Measurements from ENCODE around the gene CHST3. TPM values are rescaled to one million over a fixed set of nuclear protein-coding genes. Genes with fewer than 3 reads are reported as not detected.
"Not testable (repeated sequence)": the region's sequence is repeated elsewhere in the genome, so short reads cannot be mapped to it uniquely, and the experiment has no call there.

The CHST3 gene
- total and polyA plus RNA-seq, 4 experiments from 2014 or later, result not detected

- Mint-ChIP-seq H3K9me3 (no peaks in the 10 kb centered on the region), H3K4me1 (peaks cover 1 to 13% (median 9%) of the 10 kb centered on the region in 4 donors), H3K4me3 (peak overlapping the region in 7 of 8 donors; percentile 25 to 85 (median 63)), H3K27me3 (peaks cover 29 to 32% of the 10 kb centered on the region in 2 donors), H3K27ac (no peak overlapping the region), H3K36me3 (no peaks in the 10 kb centered on the region)
- Histone ChIP-seq H3K27ac (ENCODE audit: low read depth, low read length) (no peak overlapping the region), H3K4me1 (ENCODE audit: insufficient read depth, low read length) (peaks cover 7% of the 10 kb centered on the region), H3K9me3 (ENCODE audit: control insufficient read depth in 1 of 2, low read length in 2 of 2) (no peaks in the 10 kb centered on the region), H3K36me3 (ENCODE audit: insufficient read depth, low read length) (no peaks in the 10 kb centered on the region), H3K4me3 (ENCODE audit: low read length in 2 of 2) (no peak overlapping the region), H3K27me3 (ENCODE audit: insufficient read depth, low read length) (peaks cover 11% of the 10 kb centered on the region)
- POLR2A ChIA-PET (ENCODE audit: partially characterized antibody), result no interaction called here
- intact Hi-C loops (cut with micrococcal nuclease), result no loop called here
- DNase-seq, result no peak
- CTCF ChIA-PET (ENCODE audit: partially characterized antibody), result no interaction called here
Measured at GRCh38 chr10:71965623-71966022, 1.4 kb downstream of the CHST3 start.

GRCh38 chr10:71966046-71967004, 2.1 kb downstream of the CHST3 start:
- CTCF ChIA-PET (ENCODE audit: partially characterized antibody), result no interaction called here
- no peak overlapping the region for H3K27ac Mint-ChIP-seq
- Histone ChIP-seq H3K27ac (ENCODE audit: low read depth, low read length) (no peak overlapping the region), H3K27me3 (ENCODE audit: insufficient read depth, low read length) (peaks cover 11% of the 10 kb centered on the region), H3K36me3 (ENCODE audit: insufficient read depth, low read length) (no peaks in the 10 kb centered on the region), H3K4me3 (ENCODE audit: low read length in 2 of 2) (no peak overlapping the region), H3K4me1 (ENCODE audit: insufficient read depth, low read length) (peaks cover 7% of the 10 kb centered on the region), H3K9me3 (ENCODE audit: control insufficient read depth in 1 of 2, low read length in 2 of 2) (no peaks in the 10 kb centered on the region)
- no peaks in the 10 kb centered on the region for H3K36me3 Mint-ChIP-seq
- no peaks in the 10 kb centered on the region for H3K9me3 Mint-ChIP-seq
- H3K27me3 Mint-ChIP-seq, result peaks cover 29 to 32% of the 10 kb centered on the region in 2 donors
- intact Hi-C loops (cut with micrococcal nuclease), result no loop called here
- DNase-seq, result no peak
- H3K4me3 Mint-ChIP-seq, result peak overlapping the region in 4 of 8 donors; percentile 25 to 47 (median 28)
- POLR2A ChIA-PET (ENCODE audit: partially characterized antibody), result no interaction called here
- H3K4me1 Mint-ChIP-seq, result peaks cover 1 to 13% (median 9%) of the 10 kb centered on the region in 4 donors

- Mint-ChIP-seq H3K27me3 (peaks cover 22 to 24% of the 10 kb centered on the region in 2 donors), H3K4me1 (peaks cover 1 to 13% (median 10%) of the 10 kb centered on the region in 4 donors)
- H3K4me3 ChIP-seq (ENCODE audit: low read length in 2 of 2); H3K9me3 Mint-ChIP-seq; intact Hi-C loops (cut with micrococcal nuclease); CTCF ChIA-PET (ENCODE audit: partially characterized antibody); H3K27ac ChIP-seq (ENCODE audit: low read depth, low read length); DNase-seq; H3K4me1 ChIP-seq (ENCODE audit: insufficient read depth, low read length); H3K4me3 Mint-ChIP-seq; POLR2A ChIA-PET (ENCODE audit: partially characterized antibody); H3K36me3 Mint-ChIP-seq; H3K9me3 ChIP-seq (ENCODE audit: control insufficient read depth in 1 of 2, low read length in 2 of 2); H3K27ac Mint-ChIP-seq; H3K36me3 ChIP-seq (ENCODE audit: insufficient read depth, low read length): not testable (repeated sequence)
- peaks cover 11% of the 10 kb centered on the region for H3K27me3 ChIP-seq (ENCODE audit: insufficient read depth, low read length)
Measured at GRCh38 chr10:71967958-71968357, 3.8 kb downstream of the CHST3 start.

- Histone ChIP-seq H3K9me3 (ENCODE audit: control insufficient read depth in 1 of 2, low read length in 2 of 2) (no peaks in the 10 kb centered on the region), H3K27ac (ENCODE audit: low read depth, low read length) (no peak overlapping the region), H3K27me3 (ENCODE audit: insufficient read depth, low read length) (peaks cover 11% of the 10 kb centered on the region), H3K4me3 (ENCODE audit: low read length in 2 of 2) (no peak overlapping the region), H3K4me1 (ENCODE audit: insufficient read depth, low read length) (peaks cover 7% of the 10 kb centered on the region), H3K36me3 (ENCODE audit: insufficient read depth, low read length) (no peaks in the 10 kb centered on the region)
- Mint-ChIP-seq H3K4me1 (peaks cover 4 to 13% (median 7%) of the 10 kb centered on the region in 4 donors), H3K27ac (no peak overlapping the region), H3K4me3 (no peak overlapping the region), H3K27me3 (peaks cover 19 to 21% of the 10 kb centered on the region in 2 donors), H3K9me3 (no peaks in the 10 kb centered on the region), H3K36me3 (no peaks in the 10 kb centered on the region)
- ChIA-PET CTCF (ENCODE audit: partially characterized antibody) (no interaction called here), POLR2A (ENCODE audit: partially characterized antibody) (no interaction called here)
- no peak for DNase-seq
- intact Hi-C loops (cut with micrococcal nuclease), result no loop called here
Measured at GRCh38 chr10:71968553-71969474, 4.6 kb downstream of the CHST3 start.

GRCh38 chr10:71969929-71970328, 5.7 kb downstream of the CHST3 start:
- H3K4me3 ChIP-seq (ENCODE audit: low read length in 2 of 2), result no peak overlapping the region
- no peak overlapping the region for H3K27ac Mint-ChIP-seq
- DNase-seq, result no peak
- H3K4me1 ChIP-seq (ENCODE audit: insufficient read depth, low read length), result peaks cover 4% of the 10 kb centered on the region
- no peak overlapping the region for H3K27ac ChIP-seq (ENCODE audit: low read depth, low read length)
- POLR2A ChIA-PET (ENCODE audit: partially characterized antibody), result no interaction called here
- peaks cover 4 to 12% (median 5%) of the 10 kb centered on the region in 4 donors for H3K4me1 Mint-ChIP-seq
- H3K9me3 Mint-ChIP-seq, result no peaks in the 10 kb centered on the region
- intact Hi-C loops (cut with micrococcal nuclease), result no loop called here
- H3K27me3 ChIP-seq (ENCODE audit: insufficient read depth, low read length), result peaks cover 8% of the 10 kb centered on the region
- peaks cover 17 to 20% of the 10 kb centered on the region in 2 donors for H3K27me3 Mint-ChIP-seq
- no peaks in the 10 kb centered on the region for H3K36me3 ChIP-seq (ENCODE audit: insufficient read depth, low read length)
- CTCF ChIA-PET (ENCODE audit: partially characterized antibody), result no interaction called here
- no peaks in the 10 kb centered on the region for H3K36me3 Mint-ChIP-seq
- no peak overlapping the region for H3K4me3 Mint-ChIP-seq
- no peaks in the 10 kb centered on the region for H3K9me3 ChIP-seq (ENCODE audit: control insufficient read depth in 1 of 2, low read length in 2 of 2)

GRCh38 chr10:71970331-71970730, 6.1 kb downstream of the CHST3 start:
- peaks cover 4% of the 10 kb centered on the region for H3K27me3 ChIP-seq (ENCODE audit: insufficient read depth, low read length)

GRCh38 chr10:71970869-71971268, 6.7 kb downstream of the CHST3 start:
- POLR2A ChIA-PET (ENCODE audit: partially characterized antibody), result no interaction called here
- Mint-ChIP-seq H3K36me3 (no peaks in the 10 kb centered on the region), H3K9me3 (no peaks in the 10 kb centered on the region), H3K27ac (no peak overlapping the region), H3K27me3 (peaks cover 9 to 10% of the 10 kb centered on the region in 2 donors), H3K4me1 (peaks cover 0 to 4% (median 3%) of the 10 kb centered on the region in 4 donors), H3K4me3 (no peak overlapping the region)
- Histone ChIP-seq H3K4me1 (ENCODE audit: insufficient read depth, low read length) (no peaks in the 10 kb centered on the region), H3K4me3 (ENCODE audit: low read length in 2 of 2) (no peak overlapping the region), H3K36me3 (ENCODE audit: insufficient read depth, low read length) (no peaks in the 10 kb centered on the region), H3K27ac (ENCODE audit: low read depth, low read length) (no peak overlapping the region), H3K9me3 (ENCODE audit: control insufficient read depth in 1 of 2, low read length in 2 of 2) (no peaks in the 10 kb centered on the region), H3K27me3 (ENCODE audit: insufficient read depth, low read length) (no peaks in the 10 kb centered on the region)
- DNase-seq, result no peak
- intact Hi-C loops (cut with micrococcal nuclease), result no loop called here
- CTCF ChIA-PET (ENCODE audit: partially characterized antibody), result interaction anchor here (0.9 kb wide), 1 partner anchor 75 kb away, joined by 3 read pairs; no protein-coding TSS in a partner anchor

More at GRCh38 chr10:71970331-71970730, 6.1 kb downstream of the CHST3 start:
- H3K4me1 ChIP-seq (ENCODE audit: insufficient read depth, low read length), result no peaks in the 10 kb centered on the region
- CTCF ChIA-PET (ENCODE audit: partially characterized antibody), result interaction anchor here (0.9 kb wide), 1 partner anchor 74 kb away, joined by 3 read pairs; no protein-coding TSS in a partner anchor
- peaks cover under 1 to 8% (median 4%) of the 10 kb centered on the region in 4 donors for H3K4me1 Mint-ChIP-seq
- no peaks in the 10 kb centered on the region for H3K36me3 Mint-ChIP-seq
- H3K27ac Mint-ChIP-seq, result no peak overlapping the region
- no peaks in the 10 kb centered on the region for H3K36me3 ChIP-seq (ENCODE audit: insufficient read depth, low read length)
- H3K4me3 Mint-ChIP-seq, result no peak overlapping the region
- DNase-seq, result no peak
- no peak overlapping the region for H3K27ac ChIP-seq (ENCODE audit: low read depth, low read length)
- H3K4me3 ChIP-seq (ENCODE audit: low read length in 2 of 2), result no peak overlapping the region
- no peaks in the 10 kb centered on the region for H3K9me3 Mint-ChIP-seq
- no peaks in the 10 kb centered on the region for H3K9me3 ChIP-seq (ENCODE audit: control insufficient read depth in 1 of 2, low read length in 2 of 2)
- H3K27me3 Mint-ChIP-seq, result peaks cover 14 to 16% of the 10 kb centered on the region in 2 donors
- intact Hi-C loops (cut with micrococcal nuclease), result no loop called here
- POLR2A ChIA-PET (ENCODE audit: partially characterized antibody), result no interaction called here

All from CD4-positive, alpha-beta memory T cell (primary cell).